ENCODE measurements around the gene DUOX1.

The DUOX1 gene

DNA sequence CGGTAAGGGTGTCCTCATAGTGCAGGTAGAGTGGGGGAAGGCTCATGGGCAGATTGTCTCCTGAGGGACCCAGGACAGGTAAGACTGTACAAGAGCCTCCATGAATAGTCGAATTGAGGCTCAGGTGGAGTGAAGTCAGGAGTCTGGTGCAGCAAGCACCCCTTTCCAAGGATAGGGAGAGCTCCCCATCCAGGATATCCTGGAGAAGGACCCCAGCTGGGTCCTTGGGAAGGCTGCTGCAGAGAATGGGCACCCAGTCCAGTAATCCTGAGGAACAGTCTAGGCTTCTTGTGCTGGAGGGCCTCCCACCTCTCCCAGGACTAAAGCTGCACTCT is 15.1 kb upstream of the DUOX1 start:
- ATAC-seq (ENCODE audit: insufficient read depth, low read depth) = no peak
- Histone ChIP-seq H3K4me2 (ENCODE audit: insufficient read depth, low read length) (no peak overlapping the region), H4K20me1 (ENCODE audit: insufficient read depth, low read length) (no peaks in the 10 kb centered on the region), H3K4me3 (ENCODE audit: low read depth in 1 of 2, low read length in 2 of 2) (no peak overlapping the region), H3K27me3 (ENCODE audit: insufficient read depth, low read length, poor library complexity) (no peaks in the 10 kb centered on the region), H3K79me2 (ENCODE audit: insufficient read depth, low read length) (no peaks in the 10 kb centered on the region), H3K9ac (ENCODE audit: low read depth, low read length) (no peak overlapping the region), H3K36me3 (ENCODE audit: insufficient read depth, low read length) (no peaks in the 10 kb centered on the region), H3K27ac (ENCODE audit: low read length) (no peak overlapping the region), H3K9me3 (ENCODE audit: insufficient read depth, low read length, severe bottlenecking) (no peaks in the 10 kb centered on the region), H3K4me1 (ENCODE audit: insufficient read depth, low read length) (peaks cover 3% of the 10 kb centered on the region; the same call in 1 of the 2 replicates), H2AFZ (ENCODE audit: low read depth, low read length) (no peak overlapping the region)
- no peak for DNase-seq
- TF ChIP-seq, protein P1, sequence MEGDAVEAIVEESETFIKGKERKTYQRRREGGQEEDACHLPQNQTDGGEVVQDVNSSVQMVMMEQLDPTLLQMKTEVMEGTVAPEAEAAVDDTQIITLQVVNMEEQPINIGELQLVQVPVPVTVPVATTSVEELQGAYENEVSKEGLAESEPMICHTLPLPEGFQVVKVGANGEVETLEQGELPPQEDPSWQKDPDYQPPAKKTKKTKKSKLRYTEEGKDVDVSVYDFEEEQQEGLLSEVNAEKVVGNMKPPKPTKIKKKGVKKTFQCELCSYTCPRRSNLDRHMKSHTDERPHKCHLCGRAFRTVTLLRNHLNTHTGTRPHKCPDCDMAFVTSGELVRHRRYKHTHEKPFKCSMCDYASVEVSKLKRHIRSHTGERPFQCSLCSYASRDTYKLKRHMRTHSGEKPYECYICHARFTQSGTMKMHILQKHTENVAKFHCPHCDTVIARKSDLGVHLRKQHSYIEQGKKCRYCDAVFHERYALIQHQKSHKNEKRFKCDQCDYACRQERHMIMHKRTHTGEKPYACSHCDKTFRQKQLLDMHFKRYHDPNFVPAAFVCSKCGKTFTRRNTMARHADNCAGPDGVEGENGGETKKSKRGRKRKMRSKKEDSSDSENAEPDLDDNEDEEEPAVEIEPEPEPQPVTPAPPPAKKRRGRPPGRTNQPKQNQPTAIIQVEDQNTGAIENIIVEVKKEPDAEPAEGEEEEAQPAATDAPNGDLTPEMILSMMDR (IDR thresholded peaks at IDR 0.05; ENCODE audit: borderline replicate concordance, extremely low read depth, low read length, poor library complexity, severe bottlenecking) = no peak
- TF ChIP-seq EZH2 (IDR thresholded peaks at IDR 0.05; ENCODE audit: borderline replicate concordance, low read depth, low read length, severe bottlenecking) = no peak

DNA sequence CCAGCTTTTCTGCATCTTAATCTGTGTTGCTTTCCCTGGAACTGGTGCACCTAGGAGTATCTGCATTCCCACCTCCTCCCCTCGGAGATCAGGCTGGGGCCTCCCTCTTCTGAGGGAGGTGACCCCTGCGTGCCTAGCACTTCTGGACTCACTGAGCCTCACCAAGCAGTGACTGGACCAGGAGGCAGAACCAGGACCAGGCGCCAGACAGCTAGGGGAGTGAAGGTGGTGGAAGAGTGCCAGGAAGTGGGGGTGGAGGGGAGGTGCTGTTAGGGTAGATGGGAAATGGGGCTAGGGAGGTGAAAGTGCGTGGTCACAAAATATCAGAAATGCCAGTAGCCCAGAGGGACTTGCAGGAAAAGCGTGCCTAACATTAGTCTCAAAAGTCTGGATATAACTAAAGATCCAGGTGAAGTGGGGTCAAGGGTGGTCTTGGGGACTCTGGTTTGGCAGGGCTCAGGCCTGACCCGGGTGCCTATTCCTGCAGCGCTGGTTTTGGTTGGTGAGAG is 14.4 kb upstream of the DUOX1 start:
- Histone ChIP-seq H2AFZ (ENCODE audit: low read depth, low read length) (no peak overlapping the region), H3K4me3 (ENCODE audit: low read depth in 1 of 2, low read length in 2 of 2) (no peak overlapping the region), H3K27ac (ENCODE audit: low read length) (no peak overlapping the region), H4K20me1 (ENCODE audit: insufficient read depth, low read length) (no peaks in the 10 kb centered on the region), H3K4me2 (ENCODE audit: insufficient read depth, low read length) (no peak overlapping the region), H3K9ac (ENCODE audit: low read depth, low read length) (no peak overlapping the region), H3K79me2 (ENCODE audit: insufficient read depth, low read length) (no peaks in the 10 kb centered on the region), H3K27me3 (ENCODE audit: insufficient read depth, low read length, poor library complexity) (no peaks in the 10 kb centered on the region), H3K9me3 (ENCODE audit: insufficient read depth, low read length, severe bottlenecking) (no peaks in the 10 kb centered on the region), H3K36me3 (ENCODE audit: insufficient read depth, low read length) (no peaks in the 10 kb centered on the region), H3K4me1 (ENCODE audit: insufficient read depth, low read length) (peaks cover 3% of the 10 kb centered on the region; the same call in 1 of the 2 replicates)
- TF ChIP-seq, protein P1 (IDR thresholded peaks at IDR 0.05; ENCODE audit: borderline replicate concordance, extremely low read depth, low read length, poor library complexity, severe bottlenecking) = no peak
- no peak for TF ChIP-seq EZH2 (IDR thresholded peaks at IDR 0.05; ENCODE audit: borderline replicate concordance, low read depth, low read length, severe bottlenecking)
- no peak for ATAC-seq (ENCODE audit: insufficient read depth, low read depth)
- DNase-seq = no peak

DNA sequence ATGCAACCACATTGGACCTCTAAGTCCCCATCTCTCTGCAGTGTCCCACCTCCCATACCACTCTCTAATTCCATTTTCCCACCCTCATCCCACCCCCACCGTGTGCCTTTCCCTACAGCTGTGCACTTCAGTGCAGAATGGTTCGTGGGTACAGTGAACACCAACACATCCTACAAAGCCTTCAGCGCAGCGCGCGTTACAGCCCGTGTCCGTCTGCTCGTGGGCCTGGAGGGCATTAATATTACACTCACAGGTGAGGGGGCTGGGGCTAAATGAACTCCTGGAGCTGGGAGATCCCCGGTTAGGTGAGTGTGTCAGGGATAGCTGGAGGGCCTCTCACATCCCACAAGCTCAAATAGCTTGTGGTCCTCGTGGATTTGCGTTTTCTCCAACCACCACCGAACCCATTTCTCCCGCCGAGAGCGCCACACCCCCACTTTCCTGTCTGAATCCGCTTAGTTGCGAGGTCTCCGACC is 13.8 kb upstream of the DUOX1 start:
- H2AFZ ChIP-seq (ENCODE audit: low read depth, low read length) = no peak overlapping the region
- no peak overlapping the region for H3K4me3 ChIP-seq (ENCODE audit: low read depth in 1 of 2, low read length in 2 of 2)
- H3K4me2 ChIP-seq (ENCODE audit: insufficient read depth, low read length) = no peak overlapping the region
- H3K36me3 ChIP-seq (ENCODE audit: insufficient read depth, low read length) = no peaks in the 10 kb centered on the region
- no peak overlapping the region for H3K27ac ChIP-seq (ENCODE audit: low read length)
- no peaks in the 10 kb centered on the region for H3K27me3 ChIP-seq (ENCODE audit: insufficient read depth, low read length, poor library complexity)
- H3K9me3 ChIP-seq (ENCODE audit: insufficient read depth, low read length, severe bottlenecking) = no peaks in the 10 kb centered on the region
- no peak overlapping the region for H3K9ac ChIP-seq (ENCODE audit: low read depth, low read length)
- H3K4me1 ChIP-seq (ENCODE audit: insufficient read depth, low read length) = peaks cover 3% of the 10 kb centered on the region; the same call in 1 of the 2 replicates
- no peaks in the 10 kb centered on the region for H4K20me1 ChIP-seq (ENCODE audit: insufficient read depth, low read length)
- TF ChIP-seq EZH2 (IDR thresholded peaks at IDR 0.05; ENCODE audit: borderline replicate concordance, low read depth, low read length, severe bottlenecking) = no peak
- TF ChIP-seq, protein P1 (IDR thresholded peaks at IDR 0.05; ENCODE audit: borderline replicate concordance, extremely low read depth, low read length, poor library complexity, severe bottlenecking) = no peak
- ATAC-seq (ENCODE audit: insufficient read depth, low read depth) = no peak
- no peak for DNase-seq
- no peaks in the 10 kb centered on the region for H3K79me2 ChIP-seq (ENCODE audit: insufficient read depth, low read length)
